Right lobe of liver (tissue), 6 donors: Measurements from ENCODE around the gene SCN3B. TPM values are rescaled to one million over a fixed set of nuclear protein-coding genes. Genes with fewer than 3 reads are reported as not detected.

Source experiments
- ATAC-seq, 4 donors: fragments of 200-7000 bp; cut with Tn5 transposase; one replicate each; pipeline ENCODE4 v1.9.1; 2020; ENCODE audit warnings: mild to moderate bottlenecking in 4 of 4, moderate library complexity in 4 of 4
- DNase-seq, 3 donors: peaks; one replicate each; pipeline ENCODE4 v3.0.0-alpha.2; 2020
- H3K27ac ChIP-seq, 3 donors: fragments of 200-600 bp; one replicate each; pipeline ENCODE4 v1.8.0; 2022
- H3K27me3 ChIP-seq, 2 donors: fragments of 200-600 bp; one replicate each; pipeline ENCODE4 v1.8.0; 2022
- H3K36me3 ChIP-seq, 4 donors: fragments of 200-600 bp; sonication (generic) in 1 of 4; one replicate each; pipeline versions ENCODE4 v1.5.1 to v1.8.0; 2017 to 2022; ENCODE audit warnings: control low read depth in 1 of 4
- H3K4me1 ChIP-seq, 4 donors: fragments of 200-600 bp; sonication (generic) in 1 of 4; one replicate each; pipeline versions ENCODE4 v1.5.1 to v1.8.0; 2017 to 2022; ENCODE audit warnings: control low read depth in 1 of 4
- H3K4me3 ChIP-seq, 3 donors: fragments of 200-600 bp; one replicate each; pipeline ENCODE4 v1.8.0; 2022
- H3K9me3 ChIP-seq, 4 donors: fragments of 200-600 bp; sonication (generic) in 1 of 4; one replicate each; pipeline versions ENCODE4 v1.5.1 to v1.8.0; 2017 to 2022; ENCODE audit warnings: control low read depth in 1 of 4
- CTCF ChIP-seq, 4 donors: fragments of 200-600 bp in 3 of 4; fragments of 450-650 bp in 1 of 4; IDR thresholded peaks; one replicate each; pipeline versions ENCODE4 v1.5.1 to v1.8.0; 2016 to 2022; ENCODE audit warnings: antibody characterized with exemption in 4 of 4, mild to moderate bottlenecking in 2 of 4
- POLR2A ChIP-seq: fragments of 450-650 bp; IDR thresholded peaks from one replicate; pipeline ENCODE4 v1.6.1; 2017; ENCODE audit warnings: antibody characterized with exemption, mild to moderate bottlenecking
- WGBS: methylation state at CpG from one replicate; pipeline ENCODE4 v1.1.6; 2018; ENCODE audit warnings: low coverage, low lambda C conversion rate; ENCODE audit not compliant: insufficient coverage; ENCODE audit errors: missing lambda C conversion rate; 5-methylcytosine and 5-hydroxymethylcytosine counted together
- intact Hi-C, 2 donors: fragments of 100-400 bp; cut with DNase I; formaldehyde crosslinking; loops; one replicate each; pipeline versions ENCODE4 v1.11.2 to v1.14.1; 2022
- total RNA-seq, 6 experiments: library from RNA; depleted of rRNA in 2 of 6; stranded (reverse); fragments of >200 nt in 2 of 6; fragmentation: NEBNext Ultra II Directional in 3 of 6; extraction: Animal tissue kit (Norgen Biotek cat#: 25700) in 3 of 6; gene quantifications; one replicate each; pipeline versions ENCODE4 v1.1.0 to v1.2.4, GENCODE V29; 2016 to 2023
- donor health status: DM: no; HTN: yes; CAD: no.
- donor health status: DM: no; HTN: no; CAD: no.
- donor health status: DM: no; HTN: no; CAD: no.
- donor health status: DM: no; HTN: yes; CAD: no.
- donor health status: DM: no; HTN: yes; CAD: no.

SCN3B gene
- total RNA-seq, 6 experiments from 2014 or later, result 0.04 to 0.20 (median 0.09) TPM; not detected in 1

GRCh38 chr11:123586568-123586967 lies 67.9 kb downstream of the SCN3B start:
- 76% methylated on average over 4 of the region's 8 CpGs for WGBS
- no peaks in the 10 kb centered on the region for H3K36me3 ChIP-seq
- no peak overlapping the region for H3K27ac ChIP-seq
- DNase-seq, result no peak
- no peaks in the 10 kb centered on the region for H3K4me1 ChIP-seq
- no peak overlapping the region for H3K4me3 ChIP-seq
- no peaks in the 10 kb centered on the region for H3K27me3 ChIP-seq
- no peaks in the 10 kb centered on the region for H3K9me3 ChIP-seq
- TF ChIP-seq CTCF (IDR thresholded peaks at IDR 0.05) (no peak), POLR2A (no peak)
- intact Hi-C loops, result no loop called here
- ATAC-seq, result no peak

- H3K27ac ChIP-seq, result no peak overlapping the region
- DNase-seq (no peak), ATAC-seq (no peak)
- no peaks in the 10 kb centered on the region for H3K4me1 ChIP-seq
- H3K27me3 ChIP-seq, result no peaks in the 10 kb centered on the region
- no peak overlapping the region for H3K4me3 ChIP-seq
- no peaks in the 10 kb centered on the region for H3K36me3 ChIP-seq
- no peak for TF ChIP-seq POLR2A
- TF ChIP-seq CTCF (IDR thresholded peaks at IDR 0.05), result no peak
- H3K9me3 ChIP-seq, result no peaks in the 10 kb centered on the region
- intact Hi-C loops, result no loop called here
- 67% methylated on average over 4 of the region's 5 CpGs for WGBS
Observed at GRCh38 chr11:123585706-123586105, 68.7 kb downstream of the SCN3B start.

- peak in 1 of 4 donors; percentile 32 for ATAC-seq
Observed at GRCh38 chr11:123585206-123585605, 69.2 kb downstream of the SCN3B start.

GRCh38 chr11:123584737-123585136 lies 69.7 kb downstream of the SCN3B start:
- Histone ChIP-seq H3K4me1 (no peaks in the 10 kb centered on the region), H3K4me3 (no peak overlapping the region), H3K9me3 (no peaks in the 10 kb centered on the region), H3K27ac (no peak overlapping the region), H3K27me3 (no peaks in the 10 kb centered on the region), H3K36me3 (no peaks in the 10 kb centered on the region)
- no peak for ATAC-seq
- TF ChIP-seq CTCF (IDR thresholded peaks at IDR 0.05), result no peak
- no peak for TF ChIP-seq POLR2A
- DNase-seq, result no peak
- intact Hi-C loops, result loop anchor here in 1 of 2 donors (5.0 kb wide), 1 partner anchor 123 kb away; no protein-coding TSS in a partner anchor
- 60% methylated on average over 1 of the region's 7 CpGs for WGBS

More at GRCh38 chr11:123585206-123585605, 69.2 kb downstream of the SCN3B start:
- no peaks in the 10 kb centered on the region for H3K4me1 ChIP-seq
- 40% methylated on average over 1 of the region's 5 CpGs for WGBS
- intact Hi-C loops, result no loop called here
- no peaks in the 10 kb centered on the region for H3K36me3 ChIP-seq
- no peaks in the 10 kb centered on the region for H3K9me3 ChIP-seq
- no peak for DNase-seq
- no peak overlapping the region for H3K27ac ChIP-seq
- no peak overlapping the region for H3K4me3 ChIP-seq
- TF ChIP-seq CTCF (IDR thresholded peaks at IDR 0.05) (no peak), POLR2A (no peak)
- no peaks in the 10 kb centered on the region for H3K27me3 ChIP-seq

GRCh38 chr11:123584186-123584585 lies 70.2 kb downstream of the SCN3B start:
- no peak for TF ChIP-seq POLR2A
- TF ChIP-seq CTCF (IDR thresholded peaks at IDR 0.05), result no peak
- DNase-seq (no peak), ATAC-seq (no peak)
- Histone ChIP-seq H3K4me3 (no peak overlapping the region), H3K27ac (no peak overlapping the region), H3K36me3 (no peaks in the 10 kb centered on the region), H3K4me1 (no peaks in the 10 kb centered on the region), H3K9me3 (no peaks in the 10 kb centered on the region), H3K27me3 (no peaks in the 10 kb centered on the region)
- 89% methylated on average over 1 of the region's 4 CpGs for WGBS
- intact Hi-C loops, result loop anchor here in 1 of 2 donors (5.0 kb wide), 1 partner anchor 123 kb away; no protein-coding TSS in a partner anchor
